ENCODE data around the gene GRIN1. TPM values are rescaled to one million over a fixed set of nuclear protein-coding genes. Genes with fewer than 3 reads are reported as not detected.
"Not testable (repeated sequence)": the region's sequence is repeated elsewhere in the genome, so short reads cannot be mapped to it uniquely, and the experiment has no call there.

GRIN1 gene
- total RNA-seq, 1 experiment from 2014 or later = 2.9 TPM

DNA sequence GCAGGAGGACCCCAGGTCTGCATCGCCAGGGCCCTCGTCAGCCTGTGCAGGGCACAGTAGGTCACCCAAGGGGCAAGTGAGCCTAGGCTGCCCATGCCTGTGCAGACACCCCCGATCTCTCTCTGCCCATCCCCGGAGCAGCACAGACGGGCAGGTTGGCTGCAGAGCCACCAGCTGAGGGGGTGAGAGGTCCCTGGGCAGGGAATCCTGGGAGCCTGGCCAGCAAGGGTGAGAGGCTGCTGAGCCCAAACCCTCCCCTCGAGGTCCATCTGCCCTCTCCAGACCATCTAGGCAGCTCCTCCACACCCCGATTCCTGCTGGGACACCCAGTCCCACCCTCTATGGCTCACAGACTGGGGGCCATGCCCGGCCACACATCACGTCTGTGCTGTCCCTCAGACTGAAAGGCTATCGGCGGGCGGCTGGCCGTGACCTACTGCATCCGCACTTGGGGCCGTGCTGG lies 21.7 kb upstream of the GRIN1 start:
- no peak overlapping the region for H3K4me2 ChIP-seq (ENCODE audit: insufficient read depth, insufficient read length, low read length)
- H3K27ac ChIP-seq (ENCODE audit: insufficient read length, low read depth, low read length) = no peak overlapping the region
- H4K8ac ChIP-seq (replicated peaks; ENCODE audit: insufficient read length, low read depth, low read length) = no peak overlapping the region
- DNase-seq = no peak
- Mint-ChIP-seq H3K36me3 (ENCODE audit: insufficient read depth in 1 of 3, low read depth in 3 of 3) (no peaks in the 10 kb centered on the region), H3K4me1 (peaks cover 4 to 6% of the 10 kb centered on the region in 2 experiments; a peak in 2 of 4 replicates), H3K4me3 (no peak overlapping the region), H3K9me3 (peaks cover 0 to 3% of the 10 kb centered on the region in 2 experiments; a peak in 2 of 5 replicates), H3K27ac (no peak overlapping the region), H3K27me3 (ENCODE audit: low read depth) (peaks cover 46% of the 10 kb centered on the region)
- no peak overlapping the region for H2AK5ac ChIP-seq (ENCODE audit: insufficient read length, low read length)
- no peak overlapping the region for H4K5ac ChIP-seq (ENCODE audit: insufficient read length, low read depth, low read length)
- H3K23ac ChIP-seq (ENCODE audit: insufficient read length, low read depth, low read length) = no peak overlapping the region
- no peaks in the 10 kb centered on the region for H4K20me1 ChIP-seq (ENCODE audit: control insufficient read depth, insufficient read depth, insufficient read length)
- H2BK15ac ChIP-seq (ENCODE audit: low read depth, low read length) = no peak overlapping the region
- H2BK5ac ChIP-seq (ENCODE audit: insufficient read length, low read length) = no peak overlapping the region
- H3K4me1 ChIP-seq (ENCODE audit: insufficient read depth, low read length) = no peaks in the 10 kb centered on the region
- H3K14ac ChIP-seq (ENCODE audit: insufficient read depth, low read length) = no peak overlapping the region
- H3K18ac ChIP-seq (ENCODE audit: insufficient read length, low read depth, low read length) = no peak overlapping the region
- H2BK20ac ChIP-seq (ENCODE audit: low read depth, low read length, poor library complexity, severe bottlenecking) = no peak overlapping the region
- H3T11ph ChIP-seq (ENCODE audit: low read length) = no peak overlapping the region
- H3K23me2 ChIP-seq (ENCODE audit: insufficient read length, low read depth, low read length, poor library complexity, severe bottlenecking) = no peaks in the 10 kb centered on the region
- no peak overlapping the region for H4K91ac ChIP-seq (ENCODE audit: insufficient read length, low read depth, low read length)
- H2AFZ ChIP-seq (ENCODE audit: low read length) = no peak overlapping the region
- H2BK12ac ChIP-seq (ENCODE audit: insufficient read length, low read depth, low read length) = no peak overlapping the region
- H2BK120ac ChIP-seq (ENCODE audit: low read depth, low read length, poor library complexity, severe bottlenecking) = no peak overlapping the region
- no peak overlapping the region for H3K56ac ChIP-seq (ENCODE audit: insufficient read length, low read depth, low read length)
- H3K27me3 ChIP-seq (ENCODE audit: insufficient read depth, low read length) = peaks cover 4% of the 10 kb centered on the region; the same call in 1 of the 2 replicates
- H3K4ac ChIP-seq (ENCODE audit: low read depth, low read length) = no peak overlapping the region
- no CpG with 5 or more reads among the region's 15 CpGs for WGBS (ENCODE audit: extremely low coverage, insufficient read length, low lambda C conversion rate)
- no peak overlapping the region for H3K9ac ChIP-seq (ENCODE audit: extremely low read depth, insufficient read length, low read length)
- no peaks in the 10 kb centered on the region for H3K79me2 ChIP-seq (ENCODE audit: insufficient read depth, low read length)
- H3K79me1 ChIP-seq (ENCODE audit: insufficient read depth, low read depth, low read length, poor library complexity, severe bottlenecking) = no peaks in the 10 kb centered on the region
- no peaks in the 10 kb centered on the region for H3K9me3 ChIP-seq (ENCODE audit: control insufficient read depth, low read depth, low read length)
- TF ChIP-seq, protein P1, sequence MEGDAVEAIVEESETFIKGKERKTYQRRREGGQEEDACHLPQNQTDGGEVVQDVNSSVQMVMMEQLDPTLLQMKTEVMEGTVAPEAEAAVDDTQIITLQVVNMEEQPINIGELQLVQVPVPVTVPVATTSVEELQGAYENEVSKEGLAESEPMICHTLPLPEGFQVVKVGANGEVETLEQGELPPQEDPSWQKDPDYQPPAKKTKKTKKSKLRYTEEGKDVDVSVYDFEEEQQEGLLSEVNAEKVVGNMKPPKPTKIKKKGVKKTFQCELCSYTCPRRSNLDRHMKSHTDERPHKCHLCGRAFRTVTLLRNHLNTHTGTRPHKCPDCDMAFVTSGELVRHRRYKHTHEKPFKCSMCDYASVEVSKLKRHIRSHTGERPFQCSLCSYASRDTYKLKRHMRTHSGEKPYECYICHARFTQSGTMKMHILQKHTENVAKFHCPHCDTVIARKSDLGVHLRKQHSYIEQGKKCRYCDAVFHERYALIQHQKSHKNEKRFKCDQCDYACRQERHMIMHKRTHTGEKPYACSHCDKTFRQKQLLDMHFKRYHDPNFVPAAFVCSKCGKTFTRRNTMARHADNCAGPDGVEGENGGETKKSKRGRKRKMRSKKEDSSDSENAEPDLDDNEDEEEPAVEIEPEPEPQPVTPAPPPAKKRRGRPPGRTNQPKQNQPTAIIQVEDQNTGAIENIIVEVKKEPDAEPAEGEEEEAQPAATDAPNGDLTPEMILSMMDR (conservative IDR thresholded peaks at IDR 0.05) = no peak

DNA sequence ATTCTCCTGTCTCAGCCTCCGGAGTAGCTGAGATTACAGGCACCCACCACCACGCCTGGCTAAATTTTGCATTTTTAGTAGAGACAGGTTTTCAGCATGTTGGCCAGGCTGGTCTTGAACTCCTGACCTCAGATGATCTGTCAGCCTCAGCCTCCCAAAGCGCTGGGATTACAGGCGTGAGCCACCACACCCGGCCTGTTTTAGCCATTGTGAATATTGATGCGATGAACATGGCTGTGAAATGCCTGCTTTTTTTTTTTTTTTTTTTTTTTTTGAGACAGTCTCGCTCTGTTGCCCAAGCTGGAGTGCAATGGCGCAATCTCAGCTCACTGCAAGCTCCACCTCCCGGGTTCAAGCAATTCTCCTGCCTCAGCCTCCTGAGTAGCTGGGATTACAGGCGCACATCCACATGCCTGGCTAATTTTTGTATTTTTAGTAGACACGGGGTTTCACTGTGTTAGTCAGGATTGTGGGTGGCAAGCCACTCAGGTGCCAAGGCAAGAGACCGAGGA lies 20.8 kb upstream of the GRIN1 start:
- H3K4me1 ChIP-seq (ENCODE audit: insufficient read depth, low read length); H3K27me3 ChIP-seq (ENCODE audit: insufficient read depth, low read length); H4K91ac ChIP-seq (ENCODE audit: insufficient read length, low read depth, low read length); H4K8ac ChIP-seq (replicated peaks; ENCODE audit: insufficient read length, low read depth, low read length); H3K4ac ChIP-seq (ENCODE audit: low read depth, low read length); H2BK12ac ChIP-seq (ENCODE audit: insufficient read length, low read depth, low read length); H2BK120ac ChIP-seq (ENCODE audit: low read depth, low read length, poor library complexity, severe bottlenecking); H3K56ac ChIP-seq (ENCODE audit: insufficient read length, low read depth, low read length); H3T11ph ChIP-seq (ENCODE audit: low read length); H3K9me3 Mint-ChIP-seq; DNase-seq; H3K9me3 ChIP-seq (ENCODE audit: control insufficient read depth, low read depth, low read length); H2AK5ac ChIP-seq (ENCODE audit: insufficient read length, low read length); H2BK15ac ChIP-seq (ENCODE audit: low read depth, low read length); H3K79me2 ChIP-seq (ENCODE audit: insufficient read depth, low read length); H3K4me3 Mint-ChIP-seq; H2AFZ ChIP-seq (ENCODE audit: low read length); H3K79me1 ChIP-seq (ENCODE audit: insufficient read depth, low read depth, low read length, poor library complexity, severe bottlenecking); H2BK20ac ChIP-seq (ENCODE audit: low read depth, low read length, poor library complexity, severe bottlenecking); H3K4me1 Mint-ChIP-seq; H4K5ac ChIP-seq (ENCODE audit: insufficient read length, low read depth, low read length); H2BK5ac ChIP-seq (ENCODE audit: insufficient read length, low read length); H3K14ac ChIP-seq (ENCODE audit: insufficient read depth, low read length); H3K36me3 Mint-ChIP-seq (ENCODE audit: insufficient read depth in 1 of 3, low read depth in 3 of 3); H3K23ac ChIP-seq (ENCODE audit: insufficient read length, low read depth, low read length); H3K9ac ChIP-seq (ENCODE audit: extremely low read depth, insufficient read length, low read length); H3K27ac Mint-ChIP-seq; H4K20me1 ChIP-seq (ENCODE audit: control insufficient read depth, insufficient read depth, insufficient read length); H3K27ac ChIP-seq (ENCODE audit: insufficient read length, low read depth, low read length); H3K18ac ChIP-seq (ENCODE audit: insufficient read length, low read depth, low read length); H3K23me2 ChIP-seq (ENCODE audit: insufficient read length, low read depth, low read length, poor library complexity, severe bottlenecking); H3K4me2 ChIP-seq (ENCODE audit: insufficient read depth, insufficient read length, low read length): not testable (repeated sequence)
- no CpG with 5 or more reads among the region's 12 CpGs for WGBS (ENCODE audit: extremely low coverage, insufficient read length, low lambda C conversion rate)
- peaks cover 42% of the 10 kb centered on the region for H3K27me3 Mint-ChIP-seq (ENCODE audit: low read depth)

Measured in H9 (cell line).